HepG2 (cell line): ENCODE data around the gene VCAM1. TPM values are rescaled to one million over a fixed set of nuclear protein-coding genes. Genes with fewer than 3 reads are reported as not detected.

Experiments used
- ATAC-seq: fragments of 200-7000 bp; cut with Tn5 transposase; 3 replicates; pipeline ENCODE4 v1.9.1; 2020; ENCODE audit warnings: mild to moderate bottlenecking, moderate library complexity
- BruUV-seq: library from RNA; stranded (reverse); fragments of 400-500 nt; replicated peaks from 2 replicates; lab custom pipeline; 2021; lab: Mats Ljungman, UMichigan
- CTCF ChIA-PET: fragments of 300-600 bp; formaldehyde crosslinking; extraction: SDS; loops from one replicate; lab custom pipeline; 2021; ENCODE audit warnings: low total read pairs, inconsistent platforms, low intra/inter-chr PET ratio; lab: Yijun Ruan, JAX
- POLR2A ChIA-PET: fragments of 350-600 bp; sonication (Branson Sonifier 250); formaldehyde crosslinking; loops from one replicate; lab custom pipeline; 2020; ENCODE audit warnings: antibody characterized with exemption, inconsistent platforms; lab: Yijun Ruan, JAX
- DNase-seq: peaks from one replicate; pipeline ENCODE4 v3.0.0-alpha.2; 2015; ENCODE audit warnings: low spot score
- FAIRE-seq: peaks from 3 replicates; lab custom pipeline; 2011; peaks lifted over from hg19 to GRCh38; lab: Jason Lieb, UNC
- H2AFZ ChIP-seq: one replicate; pipeline ENCODE4 v1.6.1; 2011; ENCODE audit warnings: low read length, inconsistent platforms
- H3K27ac ChIP-seq: fragments of 300-600 bp; 3 replicates; pipeline ENCODE4 v1.8.0; 2011; ENCODE audit warnings: mixed run types, mild to moderate bottlenecking, mixed read lengths, low read length, inconsistent platforms; ENCODE audit not compliant: insufficient read depth; ENCODE audit errors: extremely low read length
- H3K27me3 ChIP-seq, 2 experiments: fragments of 200-600 bp in 1 of 2; 2 replicates in 1 of 2; 3 replicates in 1 of 2; pipeline versions ENCODE4 v1.6.0 to v1.8.0; 2011; ENCODE audit warnings: low read length in 2 of 2, mild to moderate bottlenecking in 2 of 2, moderate library complexity in 2 of 2, inconsistent platforms in 1 of 2; ENCODE audit not compliant: insufficient read depth in 2 of 2, control insufficient read depth in 1 of 2
- H3K36me3 ChIP-seq, 2 experiments: fragments of 200-600 bp in 1 of 2; replicated peaks in 1 of 2; 2 replicates in 1 of 2; 3 replicates in 1 of 2; pipeline versions ENCODE4 v1.5.1 to v1.8.0; 2011; ENCODE audit warnings: low read length in 2 of 2, inconsistent platforms in 1 of 2; ENCODE audit not compliant: insufficient read depth in 2 of 2, control insufficient read depth in 1 of 2
- H3K4me1 ChIP-seq: 2 replicates; pipeline ENCODE4 v1.5.1; 2012; ENCODE audit warnings: low read length, inconsistent platforms; ENCODE audit not compliant: insufficient read depth
- H3K4me2 ChIP-seq: 2 replicates; pipeline ENCODE4 v1.6.0; 2011; ENCODE audit warnings: low read depth, low read length, inconsistent platforms
- H3K4me3 ChIP-seq, 3 experiments: fragments of 200-600 bp in 1 of 3; sonication (generic), shearing (Covaris generic) in 1 of 3; replicated peaks in 1 of 3; 2 replicates each; pipeline ENCODE4 v1.5.1; 2011 to 2016; ENCODE audit warnings: low read length in 3 of 3, inconsistent platforms in 2 of 3, low read depth in 2 of 3, mild to moderate bottlenecking in 2 of 3, control low read depth in 1 of 3, mixed read lengths in 1 of 3; ENCODE audit not compliant: insufficient read depth in 1 of 3
- H3K79me2 ChIP-seq: one replicate; pipeline ENCODE4 v1.6.1; 2011; ENCODE audit warnings: low read length, inconsistent platforms; ENCODE audit not compliant: insufficient read depth
- H3K9ac ChIP-seq: 2 replicates; pipeline ENCODE4 v1.6.0; 2011; ENCODE audit warnings: mild to moderate bottlenecking, low read depth, low read length, inconsistent platforms; ENCODE audit not compliant: insufficient read depth
- H3K9me3 ChIP-seq: 2 replicates; pipeline ENCODE4 v1.5.1; 2012; ENCODE audit warnings: mild to moderate bottlenecking, low read length
- H4K20me1 ChIP-seq: 2 replicates; pipeline ENCODE4 v1.6.0; 2011; ENCODE audit warnings: inconsistent platforms, mild to moderate bottlenecking, low read length, moderate library complexity; ENCODE audit not compliant: insufficient read depth
- DR1 ChIP-seq: sonication (generic); formaldehyde crosslinking; IDR thresholded peaks from 2 replicates; pipeline ENCODE4 v1.8.0; 2021; ENCODE audit warnings: mild to moderate bottlenecking, missing genetic modification reagents, inconsistent platforms
- FOSL2 ChIP-seq: sonication (generic); formaldehyde crosslinking; IDR thresholded peaks from 2 replicates; pipeline ENCODE4 v1.4.0; 2020; ENCODE audit warnings: missing genetic modification reagents
- FOXA1 ChIP-seq, 2 experiments: fragments of 450-650 bp in 1 of 2; sonication (generic) in 1 of 2; formaldehyde crosslinking in 1 of 2; IDR thresholded peaks; 2 replicates each; pipeline versions ENCODE4 v1.4.0 to v1.6.1; 2016 to 2020; ENCODE audit warnings: missing genetic modification reagents in 1 of 2
- KLF13 ChIP-seq: sonication (generic); formaldehyde crosslinking; IDR thresholded peaks from 2 replicates; pipeline ENCODE4 v1.4.0; 2020; ENCODE audit warnings: mild to moderate bottlenecking, missing genetic modification reagents
- MAZ ChIP-seq, 2 experiments: sonication (generic) in 1 of 2; formaldehyde crosslinking in 1 of 2; IDR thresholded peaks; 2 replicates each; pipeline versions ENCODE4 v1.5.0 to v1.6.1; 2012 to 2020; ENCODE audit warnings: low read depth in 2 of 2, mild to moderate bottlenecking in 2 of 2, borderline replicate concordance in 1 of 2, improper control_type of control experiment in 1 of 2, low read length in 1 of 2, missing genetic modification reagents in 1 of 2, moderate library complexity in 1 of 2
- NCOA1 ChIP-seq: sonication (generic); formaldehyde crosslinking; IDR thresholded peaks from 2 replicates; pipeline ENCODE4 v1.9.0; 2021; ENCODE audit warnings: missing genetic modification reagents
- PAWR ChIP-seq: sonication (generic); formaldehyde crosslinking; IDR thresholded peaks from 2 replicates; pipeline ENCODE4 v1.4.0; 2020; ENCODE audit warnings: missing genetic modification reagents, mild to moderate bottlenecking, borderline replicate concordance
- PHB2 ChIP-seq: fragments of 450-650 bp; IDR thresholded peaks from 2 replicates; pipeline ENCODE4 v1.6.1; 2018; ENCODE audit not compliant: partially characterized antibody
- PITX1 ChIP-seq: sonication (generic); formaldehyde crosslinking; IDR thresholded peaks from 2 replicates; pipeline ENCODE4 v1.5.1; 2020; ENCODE audit warnings: mild to moderate bottlenecking, missing genetic modification reagents
- PREB ChIP-seq: sonication (generic); formaldehyde crosslinking; IDR thresholded peaks from 2 replicates; pipeline ENCODE4 v1.4.0; 2020; ENCODE audit warnings: missing genetic modification reagents
- SKI ChIP-seq: fragments of 450-650 bp; IDR thresholded peaks from one replicate; pipeline ENCODE4 v1.6.1; 2018; ENCODE audit warnings: mild to moderate bottlenecking; ENCODE audit not compliant: partially characterized antibody
- SPEN ChIP-seq: sonication (generic); formaldehyde crosslinking; IDR thresholded peaks from 2 replicates; pipeline ENCODE4 v1.5.1; 2020; ENCODE audit warnings: low read depth, mild to moderate bottlenecking, missing genetic modification reagents
- TOPORS ChIP-seq: sonication (generic); formaldehyde crosslinking; IDR thresholded peaks from 2 replicates; pipeline ENCODE4 v1.8.0; 2023; ENCODE audit warnings: mild to moderate bottlenecking, missing genetic modification reagents
- TP53 ChIP-seq: sonication (generic); formaldehyde crosslinking; conservative IDR thresholded peaks from 2 replicates; pipeline ENCODE4 v1.4.0; 2020; ENCODE audit warnings: missing genetic modification reagents
- ZBTB1 ChIP-seq: sonication (generic); formaldehyde crosslinking; IDR thresholded peaks from 2 replicates; pipeline ENCODE4 v1.4.0; 2020; ENCODE audit warnings: missing genetic modification reagents, borderline replicate concordance
- ZFP37 ChIP-seq: sonication (generic); formaldehyde crosslinking; IDR thresholded peaks from 2 replicates; pipeline ENCODE4 v1.4.0; 2020; ENCODE audit warnings: missing genetic modification reagents, borderline replicate concordance
- ZMYM3 ChIP-seq: sonication (generic); formaldehyde crosslinking; IDR thresholded peaks from 2 replicates; pipeline ENCODE4 v1.5.1; 2020; ENCODE audit warnings: mild to moderate bottlenecking, missing genetic modification reagents
- ZNF160 ChIP-seq: sonication (generic); formaldehyde crosslinking; IDR thresholded peaks from 2 replicates; pipeline ENCODE4 v1.8.0; 2022; ENCODE audit warnings: mild to moderate bottlenecking, inconsistent platforms, missing genetic modification reagents
- ZNF326 ChIP-seq: sonication (generic); formaldehyde crosslinking; IDR thresholded peaks from 2 replicates; pipeline ENCODE4 v1.4.0; 2020; ENCODE audit warnings: missing genetic modification reagents, borderline replicate concordance
- ZNF34 ChIP-seq: sonication (generic); formaldehyde crosslinking; IDR thresholded peaks from 2 replicates; pipeline ENCODE4 v1.4.0; 2020; ENCODE audit warnings: mild to moderate bottlenecking, missing genetic modification reagents, borderline replicate concordance
- ZNF441 ChIP-seq: sonication (generic); formaldehyde crosslinking; IDR thresholded peaks from 2 replicates; pipeline ENCODE4 v1.7.0; 2021; ENCODE audit warnings: missing genetic modification reagents, borderline replicate concordance
- ZNF468 ChIP-seq: sonication (generic); formaldehyde crosslinking; IDR thresholded peaks from 2 replicates; pipeline ENCODE4 v1.8.0; 2022; ENCODE audit warnings: mild to moderate bottlenecking, moderate library complexity, missing genetic modification reagents
- ZNF558 ChIP-seq: sonication (generic); formaldehyde crosslinking; IDR thresholded peaks from 2 replicates; pipeline ENCODE4 v1.9.0; 2022; ENCODE audit warnings: mild to moderate bottlenecking, missing genetic modification reagents, borderline replicate concordance
- ZNF619 ChIP-seq: sonication (generic); formaldehyde crosslinking; IDR thresholded peaks from 2 replicates; pipeline ENCODE4 v1.4.0; 2020; ENCODE audit warnings: mild to moderate bottlenecking, missing genetic modification reagents
- in situ Hi-C: cut with HindIII; loops from 2 replicates; pipeline ENCODE4 v1.10.0; 2017; ENCODE audit warnings: low pct_unique_long_range_greater_than_20kb; ENCODE audit not compliant: extremely low pct_ligation_motif_present
- intact Hi-C: fragments of 100-400 bp; cut with micrococcal nuclease; formaldehyde crosslinking; loops from one replicate; pipeline ENCODE4 v1.10.0; 2022; ENCODE audit not compliant: unreplicated experiment
- polyA plus RNA-seq, 8 experiments: library from polyadenylated mRNA; depleted of rRNA in 3 of 8; stranded (reverse) in 7 of 8; unstranded in 1 of 8; fragments of >200 nt; fragmentation: Illumina TruSeq in 4 of 8; extraction: Trizol in 4 of 8; gene quantifications; 2 replicates each; pipeline versions ENCODE4 v1.2.1 to v1.2.3, GENCODE V29; 2011 to 2016; ENCODE audit warnings: low read depth in 4 of 8, missing spikeins in 1 of 8, mixed read lengths in 1 of 8; ENCODE audit not compliant: insufficient read depth in 1 of 8
- total RNA-seq, 5 experiments: library from RNA; depleted of rRNA; stranded (reverse); fragments of >200 nt; fragmentation: Illumina TruSeq; extraction: Trizol; gene quantifications; 2 replicates each; pipeline ENCODE4 v1.2.3, GENCODE V29; 2016; ENCODE audit warnings: low read depth in 1 of 5
- TF ChIP-seq, protein P1 (sequence below): sonication (generic); formaldehyde crosslinking; IDR thresholded peaks from 2 replicates; pipeline ENCODE4 v1.9.0; 2021; ENCODE audit warnings: missing genetic modification reagents, mild to moderate bottlenecking, borderline replicate concordance

The VCAM1 gene
- total and polyA plus RNA-seq, 2 of the 13 experiments (the other 11 are each of a cell fraction or from before 2014, with no cell fraction given), result not detected

- TF ChIP-seq TOPORS (CRISPR knock-in tag), result no peak
- TF ChIP-seq, protein P1, sequence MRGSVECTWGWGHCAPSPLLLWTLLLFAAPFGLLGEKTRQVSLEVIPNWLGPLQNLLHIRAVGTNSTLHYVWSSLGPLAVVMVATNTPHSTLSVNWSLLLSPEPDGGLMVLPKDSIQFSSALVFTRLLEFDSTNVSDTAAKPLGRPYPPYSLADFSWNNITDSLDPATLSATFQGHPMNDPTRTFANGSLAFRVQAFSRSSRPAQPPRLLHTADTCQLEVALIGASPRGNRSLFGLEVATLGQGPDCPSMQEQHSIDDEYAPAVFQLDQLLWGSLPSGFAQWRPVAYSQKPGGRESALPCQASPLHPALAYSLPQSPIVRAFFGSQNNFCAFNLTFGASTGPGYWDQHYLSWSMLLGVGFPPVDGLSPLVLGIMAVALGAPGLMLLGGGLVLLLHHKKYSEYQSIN (CRISPR knock-in tag), result no peak
- TF ChIP-seq ZNF619 (CRISPR knock-in tag), result no peak
- no peak for TF ChIP-seq FOXA1 (IDR thresholded peaks at IDR 0.05)
- TF ChIP-seq FOXA1 (CRISPR knock-in tag; IDR thresholded peaks at IDR 0.05), result no peak
- no peak for TF ChIP-seq ZBTB1 (CRISPR knock-in tag)
- TF ChIP-seq FOSL2 (CRISPR knock-in tag), result no peak
- TF ChIP-seq ZNF34 (CRISPR knock-in tag), result no peak
- no peak for TF ChIP-seq SPEN (CRISPR knock-in tag)
- no peak for TF ChIP-seq PITX1 (CRISPR knock-in tag)
These were observed 559 bp downstream of the VCAM1 start (continued) for GRCh38 chr1:100720101-100720500.

DNA sequence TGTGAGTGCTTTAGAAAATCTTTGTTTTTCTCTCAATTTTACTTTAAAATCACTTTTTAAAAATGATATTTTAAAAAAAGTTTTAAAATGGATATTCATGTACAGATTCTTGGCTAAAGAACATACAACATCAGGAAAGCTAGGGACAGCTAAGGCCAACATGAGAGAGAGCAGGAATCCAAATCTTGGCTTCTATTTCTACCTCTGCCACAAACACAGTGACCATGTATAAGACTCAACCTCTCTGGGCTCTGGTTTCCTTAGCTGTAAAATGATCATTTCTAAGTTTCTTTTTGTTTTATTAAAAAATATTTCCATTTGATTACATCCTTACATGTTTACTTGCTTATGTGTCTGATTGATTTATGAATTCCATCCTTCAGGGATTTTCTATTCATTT lies 1.2 kb downstream of the VCAM1 start:
- Histone ChIP-seq H3K4me2 (no peak overlapping the region), H3K27ac (no peak overlapping the region), H3K9ac (no peak overlapping the region), H3K36me3 (no peaks in the 10 kb centered on the region), H3K27me3 (no peaks in the 10 kb centered on the region), H3K9me3 (peaks cover 7% of the 10 kb centered on the region; the same call in 1 of the 2 replicates), H3K79me2 (no peaks in the 10 kb centered on the region), H3K4me1 (peaks cover 9% of the 10 kb centered on the region; the same call in 1 of the 2 replicates), H4K20me1 (no peaks in the 10 kb centered on the region), H3K4me3 (no peak overlapping the region), H2AFZ (no peak overlapping the region)
- DNase-seq, result no peak
- ChIA-PET CTCF (no interaction called here), POLR2A (no interaction called here)
- intact Hi-C loops (no loop called here), in situ Hi-C loops (no loop called here)
- ATAC-seq, result no peak
- FAIRE-seq, result no peak
- TF ChIP-seq ZNF326 (CRISPR knock-in tag) (no peak), PAWR (CRISPR knock-in tag) (no peak), TP53 (CRISPR knock-in tag) (no peak), PREB (CRISPR knock-in tag) (no peak), KLF13 (CRISPR knock-in tag) (no peak), SKI (no peak), NCOA1 (CRISPR knock-in tag) (no peak), ZNF160 (no peak), ZNF441 (CRISPR knock-in tag) (no peak), ZNF558 (CRISPR knock-in tag) (no peak), DR1 (CRISPR knock-in tag) (no peak), PHB2 (no peak), ZNF468 (CRISPR knock-in tag) (no peak), ZMYM3 (no peak), MAZ (IDR thresholded peaks at IDR 0.05; ENCODE audit: borderline replicate concordance, low read depth, low read length) (no peak), MAZ (CRISPR knock-in tag; IDR thresholded peaks at IDR 0.05; ENCODE audit: low read depth) (no peak), ZFP37 (CRISPR knock-in tag) (no peak)
- no TSS peak for BruUV-seq
